Activated CD8-positive, alpha-beta memory T cell treated with anti-CD3 and anti-CD28 coated beads, Interleukin-2, amount 50 U/mL, for 24 hours (primary cell): ENCODE results near the gene PROCA1.
A peak's percentile ranks its signal among the peaks of the same experiment; 100 is the strongest.
"Not testable (repeated sequence)": the region's sequence is repeated elsewhere in the genome, so short reads cannot be mapped to it uniquely, and the experiment has no call there.

Experiments
- DNase-seq: peaks from one replicate; pipeline ENCODE4 v3.0.0-alpha.2; 2020; ENCODE audit errors: extremely low read depth

The PROCA1 gene

GRCh38 chr17:28744104-28744971, 32.6 kb upstream of the PROCA1 start:
- no peak for DNase-seq

DNA sequence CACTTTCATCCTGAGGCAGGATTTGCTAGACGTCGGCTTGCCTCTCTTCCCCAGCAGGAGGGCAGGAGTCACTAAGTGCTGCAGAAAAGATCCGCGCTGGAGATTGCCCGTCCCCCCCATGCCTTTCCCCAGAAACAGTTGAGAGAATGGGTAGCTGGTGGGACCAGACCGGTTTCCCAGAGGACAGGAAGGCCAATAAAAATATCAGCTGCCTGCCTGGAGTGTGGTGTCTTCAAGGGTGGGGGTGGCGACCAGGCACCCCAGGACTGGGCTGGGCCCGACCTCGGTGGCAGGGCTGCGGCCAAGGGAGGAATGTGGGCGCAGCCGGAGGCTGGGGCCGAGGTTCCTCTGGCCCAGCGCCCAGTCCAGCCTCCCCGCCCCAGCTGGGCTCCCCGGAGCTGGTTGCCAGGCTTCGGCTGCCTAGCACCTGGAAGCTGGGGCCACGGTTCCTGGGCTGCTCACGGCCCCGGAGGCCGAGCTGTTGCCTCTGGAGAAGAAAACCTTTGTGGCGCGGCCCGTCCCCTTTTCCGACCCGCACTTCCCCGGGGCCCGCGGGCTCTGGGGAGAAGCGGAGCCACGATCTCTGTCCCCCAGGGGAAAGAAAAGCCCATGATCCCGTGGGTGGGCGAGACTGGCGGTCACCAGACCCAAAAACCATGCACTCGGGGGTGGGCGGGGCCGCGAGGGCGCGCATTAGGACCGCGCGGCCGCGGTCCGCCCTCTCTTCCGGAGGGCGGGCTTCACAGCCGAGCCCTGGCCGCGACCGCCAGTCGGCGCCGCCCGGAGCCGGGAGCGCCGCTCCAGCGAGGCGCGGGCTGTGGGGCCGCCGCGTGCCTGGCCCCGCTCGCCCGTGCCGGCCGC, 31.8 kb upstream of the PROCA1 start, which contains the start of gene TRAF4:
Gene TRAF4, plus strand, starts transcription at position 769 of the 861 bp plus-strand sequence. CDS start 102 bp downstream, outside the sequence.
- no peak for DNase-seq

GRCh38 chr17:28741358-28742349, 30.0 kb upstream of the PROCA1 start:
- DNase-seq: no peak

- no peak for DNase-seq
These were observed 29.0 kb upstream of the PROCA1 start for GRCh38 chr17:28740406-28741357.

GRCh38 chr17:28738680-28739384, 27.1 kb upstream of the PROCA1 start:
- DNase-seq: no peak

- DNase-seq: no peak
These were observed 26.3 kb upstream of the PROCA1 start for GRCh38 chr17:28737770-28738679.

- no peak for DNase-seq
These were observed 25.6 kb upstream of the PROCA1 start for GRCh38 chr17:28737316-28737715.

DNA sequence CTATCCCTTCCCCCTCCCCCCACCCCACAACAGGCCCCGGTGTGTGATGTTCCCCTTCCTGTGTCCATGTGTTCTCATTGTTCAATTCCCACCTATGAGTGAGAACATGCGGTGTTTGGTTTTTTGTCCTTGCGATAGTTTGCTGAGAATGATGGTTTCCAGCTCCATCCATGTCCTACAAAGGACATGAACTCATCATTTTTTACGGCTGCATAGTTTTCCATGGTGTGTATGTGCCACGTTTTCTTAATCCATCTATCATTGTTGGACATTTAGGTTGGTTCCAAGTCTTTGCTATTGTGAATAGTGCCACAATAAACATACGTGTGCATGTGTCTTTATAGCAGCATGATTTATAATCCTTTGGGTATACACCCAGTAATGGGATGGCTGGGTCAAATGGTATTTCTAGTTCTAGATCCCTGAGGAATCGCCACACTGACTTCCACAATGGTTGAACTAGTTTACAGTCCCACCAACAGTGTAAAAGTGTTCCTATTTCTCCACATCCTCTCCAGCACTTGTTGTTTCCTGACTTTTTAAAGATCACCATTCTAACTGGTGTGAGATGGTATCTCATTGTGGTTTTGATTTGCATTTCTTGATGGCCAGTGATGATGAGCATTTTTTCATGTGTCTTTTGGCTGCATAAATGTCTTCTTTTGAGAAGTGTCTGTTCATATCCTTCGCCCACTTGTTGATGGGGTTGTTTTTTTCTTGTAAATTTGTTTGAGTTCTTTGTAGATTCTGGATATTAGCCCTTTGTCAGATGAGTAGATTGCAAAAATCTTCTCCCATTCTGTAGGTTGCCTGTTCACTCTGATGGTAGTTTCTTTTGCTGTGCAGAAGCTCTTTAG, 24.5 kb upstream of the PROCA1 start:
- DNase-seq: not testable (repeated sequence)

DNA sequence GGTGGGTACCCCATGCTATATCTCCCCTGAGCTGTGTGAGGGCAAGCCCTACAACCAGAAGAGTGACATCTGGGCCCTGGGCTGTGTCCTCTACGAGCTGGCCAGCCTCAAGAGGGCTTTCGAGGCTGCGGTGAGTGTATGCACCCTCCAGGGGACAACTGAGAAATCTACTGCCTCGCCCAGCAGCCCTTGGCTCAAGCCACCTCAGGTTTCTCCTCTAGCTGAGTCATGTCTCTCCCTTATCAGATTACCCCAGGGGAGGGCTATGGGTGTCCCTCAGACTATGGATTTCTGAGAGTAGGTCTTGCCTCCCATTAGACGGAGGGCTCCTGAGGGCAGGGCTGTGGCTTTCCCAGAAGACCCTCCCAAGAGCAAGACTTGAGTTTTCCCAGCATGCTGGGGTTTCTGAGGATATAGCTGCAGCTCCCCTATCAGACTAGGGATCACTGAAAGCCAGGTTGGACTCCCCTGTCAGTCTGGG, 23.6 kb upstream of the PROCA1 start:
- DNase-seq: no peak

DNA sequence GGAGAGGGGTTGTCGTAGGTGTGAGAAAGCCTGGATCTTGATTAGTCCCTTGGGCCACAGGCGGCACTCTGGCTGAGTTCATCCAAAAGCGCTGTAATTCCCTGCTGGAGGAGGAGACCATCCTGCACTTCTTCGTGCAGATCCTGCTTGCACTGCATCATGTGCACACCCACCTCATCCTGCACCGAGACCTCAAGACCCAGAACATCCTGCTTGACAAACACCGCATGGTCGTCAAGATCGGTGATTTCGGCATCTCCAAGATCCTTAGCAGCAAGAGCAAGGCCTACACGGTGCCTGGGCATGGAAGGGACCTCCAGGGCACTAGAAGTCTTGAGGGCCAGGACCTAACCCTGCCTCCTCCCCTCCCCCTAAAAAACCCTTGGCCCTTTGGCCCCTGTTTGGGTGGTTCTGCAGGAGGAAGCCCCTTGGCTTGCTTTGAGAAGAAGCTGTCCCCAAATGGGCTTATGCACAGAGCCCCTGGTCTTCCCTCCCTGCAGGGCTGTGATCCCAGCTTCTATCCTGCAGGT, 23.1 kb upstream of the PROCA1 start:
- no peak for DNase-seq

DNA sequence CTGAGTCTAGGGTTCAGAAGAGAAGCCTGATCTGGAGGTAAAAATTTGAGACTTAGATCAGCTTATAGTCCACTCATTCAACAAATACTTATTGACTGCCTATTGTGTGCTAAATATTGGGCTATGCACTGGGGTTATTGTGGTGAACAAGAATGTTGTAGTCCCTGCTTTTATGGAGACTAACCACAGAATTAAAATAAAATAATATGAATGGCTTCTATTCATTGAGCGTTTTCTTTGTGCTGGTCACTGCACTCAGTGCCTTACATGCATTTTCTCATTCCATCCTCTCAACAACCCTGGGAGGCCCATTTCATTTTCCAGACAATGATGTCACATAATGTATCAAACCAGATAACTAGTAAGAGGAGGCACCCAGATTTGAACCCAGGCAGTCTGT, 21.7 kb upstream of the PROCA1 start:
- no peak for DNase-seq

DNA sequence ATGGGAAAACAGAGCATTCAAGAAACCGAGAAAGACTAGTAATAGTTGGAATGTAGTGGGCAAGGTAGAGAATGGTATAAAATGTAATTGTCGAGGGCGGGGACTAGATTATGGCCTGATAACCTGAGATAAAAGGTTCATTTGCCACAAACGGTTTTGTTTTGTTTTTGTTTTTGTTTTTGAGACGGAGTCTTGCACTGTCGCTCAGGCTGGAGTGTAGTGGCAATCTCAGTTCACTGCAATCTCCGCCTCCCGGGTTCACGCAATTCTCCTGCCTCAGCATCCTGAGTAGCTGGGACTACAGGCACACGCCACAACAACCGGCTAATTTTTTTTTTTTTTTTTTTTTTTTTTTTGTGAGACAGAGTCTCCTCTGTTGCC, 18.3 kb upstream of the PROCA1 start:
- no peak for DNase-seq

DNA sequence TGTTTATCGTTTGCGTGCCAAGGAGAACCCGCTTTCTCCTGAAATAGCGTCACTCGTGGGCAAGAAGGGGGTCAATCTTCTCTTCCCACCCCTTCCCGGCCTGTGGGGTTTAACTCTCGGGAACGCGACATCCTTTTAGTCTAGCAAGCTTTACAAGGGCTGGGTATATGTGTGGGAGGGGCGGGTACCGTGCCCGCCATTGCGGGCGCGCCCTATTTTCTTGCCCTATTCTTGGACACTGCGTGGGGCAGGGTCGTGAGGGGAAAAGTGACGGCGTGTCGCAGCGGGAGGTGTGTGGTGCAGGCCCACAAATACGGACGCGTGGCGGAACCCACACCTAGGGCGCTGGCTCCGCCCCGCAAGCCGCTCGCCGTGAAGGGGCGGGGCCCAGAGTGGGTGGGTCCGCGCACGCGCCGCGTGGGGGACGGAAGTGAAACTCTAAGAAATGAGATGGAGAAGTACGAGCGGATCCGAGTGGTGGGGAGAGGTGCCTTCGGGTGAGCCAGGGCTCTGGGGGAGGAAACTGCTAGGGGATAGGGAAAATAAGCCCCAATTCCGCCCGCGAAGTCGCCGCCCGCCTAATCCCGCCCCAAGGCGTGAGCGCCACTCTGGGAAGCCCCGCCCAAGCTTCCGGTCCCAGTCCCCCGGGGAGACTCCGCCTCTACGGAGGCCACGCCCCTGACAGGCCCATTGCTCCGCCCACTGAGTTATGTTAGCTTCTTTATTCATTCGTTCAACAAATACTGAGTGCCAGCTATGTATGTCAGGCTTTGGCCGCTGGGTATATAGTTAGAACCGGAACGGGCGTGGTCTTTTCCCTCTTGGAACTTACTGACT, 16.9 kb upstream of the PROCA1 start, which contains the start of gene NEK8:
Gene NEK8, plus strand, starts transcription at position 425 of the 837 bp plus-strand sequence. Its CDS starts 26 bp downstream, at position 451.
- peak; percentile 97 for DNase-seq

- DNase-seq: peak; percentile 84
These were observed 15.2 kb upstream of the PROCA1 start for GRCh38 chr17:28726627-28727491.

GRCh38 chr17:28726226-28726626, 14.5 kb upstream of the PROCA1 start, which contains the start of gene TLCD1:
TSS of gene TLCD1 (minus strand) at chr17:28726233. CDS start at chr17:28726097, 136 bp downstream.
- DNase-seq: no peak
